ENCODE results near the gene IFITM1. TPM values are rescaled to one million over a fixed set of nuclear protein-coding genes. Genes with fewer than 3 reads are reported as not detected.
"Not testable (repeated sequence)": the region's sequence is repeated elsewhere in the genome, so short reads cannot be mapped to it uniquely, and the experiment has no call there.

IFITM1 gene
- total RNA-seq, 1 donor from 2014 or later = 128 TPM

DNA sequence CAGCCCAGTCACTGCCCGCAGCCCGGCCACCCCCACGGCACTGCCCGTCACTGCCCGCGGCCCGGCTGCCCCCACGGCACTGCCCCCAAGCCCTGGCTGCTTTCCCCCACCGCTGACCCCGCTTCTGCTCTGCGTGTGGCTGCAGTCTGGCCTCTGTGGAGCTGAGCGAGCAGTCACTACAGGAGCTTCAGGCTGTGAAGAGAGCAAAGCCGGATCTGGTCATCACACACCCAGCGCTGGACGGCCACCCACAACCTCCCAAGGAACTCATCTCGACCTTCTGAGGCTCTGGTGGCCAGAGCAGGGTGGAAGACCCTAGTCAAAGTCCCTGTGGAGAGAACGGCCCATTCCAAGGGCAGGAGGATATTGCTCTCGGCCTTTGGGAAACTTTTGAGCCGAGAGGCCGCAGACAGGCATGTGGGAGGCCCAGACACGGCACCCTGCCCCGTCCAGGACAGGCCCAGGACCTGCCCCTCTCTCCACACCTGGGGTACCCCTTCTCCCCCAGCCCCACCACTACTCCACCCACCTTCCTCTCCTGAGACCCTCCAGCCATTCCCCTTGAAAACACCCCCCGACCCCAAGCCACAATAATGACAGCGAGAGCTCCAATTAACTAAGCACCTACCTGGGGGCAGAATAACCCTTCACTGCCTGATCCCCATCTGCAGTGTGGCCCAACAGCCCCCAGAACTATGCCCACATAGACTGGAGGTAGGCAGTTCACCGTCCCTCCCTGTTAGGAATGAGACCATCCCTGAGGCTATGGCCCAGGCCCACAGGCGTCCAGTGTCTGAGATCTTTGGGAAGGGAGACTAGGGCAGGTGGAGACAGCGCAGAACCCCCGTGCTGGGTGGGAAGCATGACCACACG, 28.6 kb upstream of the IFITM1 start:
- Mint-ChIP-seq H3K9me3 (no peaks in the 10 kb centered on the region), H3K4me1 (peaks cover 23% of the 10 kb centered on the region), H3K27me3 (ENCODE audit: low read depth) (peaks cover 12% of the 10 kb centered on the region), H3K4me3 (no peak overlapping the region), H3K36me3 (no peaks in the 10 kb centered on the region), H3K27ac (peak overlapping the region; percentile 50)
- no peak for TF ChIP-seq CTCF (IDR thresholded peaks at IDR 0.05; ENCODE audit: unreplicated experiment)
- no peak for DNase-seq (ENCODE audit: low spot score in 2 of 2, unreplicated experiment in 2 of 2)

DNA sequence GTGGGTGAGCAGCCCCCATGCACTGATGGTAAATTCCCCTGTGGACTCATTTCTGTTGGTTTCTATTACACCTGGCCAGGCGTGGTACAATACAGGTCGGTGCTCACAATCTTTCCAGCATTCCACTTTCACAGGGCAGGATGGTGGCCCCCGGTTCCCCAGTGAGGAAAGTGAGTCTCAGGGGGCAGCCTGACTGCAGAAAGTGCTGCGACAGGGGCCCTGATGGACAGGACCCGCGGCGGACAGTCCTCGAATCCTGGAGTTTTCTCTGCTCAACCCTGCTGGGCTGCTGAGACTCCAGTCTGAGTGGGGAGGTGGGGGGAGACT, 28.0 kb upstream of the IFITM1 start:
- H3K4me3 Mint-ChIP-seq = no peak overlapping the region
- no peak for DNase-seq (ENCODE audit: low spot score in 2 of 2, unreplicated experiment in 2 of 2)
- no peak for TF ChIP-seq CTCF (IDR thresholded peaks at IDR 0.05; ENCODE audit: unreplicated experiment)
- H3K4me1 Mint-ChIP-seq = peaks cover 23% of the 10 kb centered on the region
- H3K9me3 Mint-ChIP-seq = no peaks in the 10 kb centered on the region
- H3K27me3 Mint-ChIP-seq (ENCODE audit: low read depth) = peaks cover 12% of the 10 kb centered on the region
- H3K27ac Mint-ChIP-seq = no peak overlapping the region
- H3K36me3 Mint-ChIP-seq = no peaks in the 10 kb centered on the region

DNA sequence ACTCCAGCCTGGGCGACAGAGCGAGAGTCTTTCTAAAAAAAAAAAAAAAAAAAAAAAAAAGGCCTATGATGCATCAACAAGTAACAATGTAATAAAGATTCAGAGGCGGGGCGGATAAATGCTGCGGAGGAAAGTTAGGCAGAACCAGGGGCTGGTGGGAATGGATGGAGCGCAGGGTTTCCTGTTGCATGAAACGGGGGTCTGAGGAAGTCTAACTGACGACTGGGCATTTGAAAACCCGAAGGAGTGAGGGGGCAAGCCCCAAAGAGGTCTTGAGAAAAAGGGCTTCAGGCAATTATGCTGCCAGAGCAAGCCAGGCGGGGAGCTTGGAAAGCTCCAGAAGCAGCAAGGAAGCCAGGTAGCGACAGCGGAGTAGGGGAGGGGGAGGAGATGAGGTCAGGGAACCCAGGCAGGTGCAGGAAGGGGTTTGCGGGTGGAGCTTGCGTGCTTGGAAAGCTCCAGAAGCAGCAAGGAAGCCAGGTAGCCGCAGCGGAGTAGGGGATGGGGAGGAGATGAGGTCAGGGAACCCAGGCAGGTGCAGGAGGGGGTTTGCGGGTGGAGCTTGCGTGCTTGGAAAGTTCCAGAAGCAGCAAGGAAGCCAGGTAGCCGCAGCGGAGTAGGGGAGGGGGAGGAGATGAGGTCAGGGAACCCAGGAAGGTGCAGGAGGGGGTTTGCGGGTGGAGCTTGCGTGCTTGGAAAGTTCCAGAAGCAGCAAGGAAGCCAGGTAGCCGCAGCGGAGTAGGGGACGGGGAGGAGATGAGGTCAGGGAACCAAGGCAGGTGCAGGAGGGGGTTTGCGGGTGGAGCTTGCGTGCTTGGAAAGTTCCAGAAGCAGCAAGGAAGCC, 26.6 kb upstream of the IFITM1 start:
- not testable (repeated sequence) for H3K27ac Mint-ChIP-seq; H3K9me3 Mint-ChIP-seq; H3K36me3 Mint-ChIP-seq; H3K27me3 Mint-ChIP-seq (ENCODE audit: low read depth); DNase-seq (ENCODE audit: low spot score in 2 of 2, unreplicated experiment in 2 of 2)
- Mint-ChIP-seq H3K4me1 (peaks cover 29% of the 10 kb centered on the region), H3K4me3 (peak overlapping the region; percentile 75)

GRCh38 chr11:287821-288477, 25.9 kb upstream of the IFITM1 start:
- DNase-seq (ENCODE audit: low spot score in 2 of 2, unreplicated experiment in 2 of 2) = no peak
- no peak overlapping the region for H3K27ac Mint-ChIP-seq
- no peak for TF ChIP-seq CTCF (IDR thresholded peaks at IDR 0.05; ENCODE audit: unreplicated experiment)
- peak overlapping the region; percentile 75 for H3K4me3 Mint-ChIP-seq
- H3K4me1 Mint-ChIP-seq = peaks cover 29% of the 10 kb centered on the region
- H3K9me3 Mint-ChIP-seq = no peaks in the 10 kb centered on the region
- H3K36me3 Mint-ChIP-seq = no peaks in the 10 kb centered on the region
- peaks cover 10% of the 10 kb centered on the region for H3K27me3 Mint-ChIP-seq (ENCODE audit: low read depth)

DNA sequence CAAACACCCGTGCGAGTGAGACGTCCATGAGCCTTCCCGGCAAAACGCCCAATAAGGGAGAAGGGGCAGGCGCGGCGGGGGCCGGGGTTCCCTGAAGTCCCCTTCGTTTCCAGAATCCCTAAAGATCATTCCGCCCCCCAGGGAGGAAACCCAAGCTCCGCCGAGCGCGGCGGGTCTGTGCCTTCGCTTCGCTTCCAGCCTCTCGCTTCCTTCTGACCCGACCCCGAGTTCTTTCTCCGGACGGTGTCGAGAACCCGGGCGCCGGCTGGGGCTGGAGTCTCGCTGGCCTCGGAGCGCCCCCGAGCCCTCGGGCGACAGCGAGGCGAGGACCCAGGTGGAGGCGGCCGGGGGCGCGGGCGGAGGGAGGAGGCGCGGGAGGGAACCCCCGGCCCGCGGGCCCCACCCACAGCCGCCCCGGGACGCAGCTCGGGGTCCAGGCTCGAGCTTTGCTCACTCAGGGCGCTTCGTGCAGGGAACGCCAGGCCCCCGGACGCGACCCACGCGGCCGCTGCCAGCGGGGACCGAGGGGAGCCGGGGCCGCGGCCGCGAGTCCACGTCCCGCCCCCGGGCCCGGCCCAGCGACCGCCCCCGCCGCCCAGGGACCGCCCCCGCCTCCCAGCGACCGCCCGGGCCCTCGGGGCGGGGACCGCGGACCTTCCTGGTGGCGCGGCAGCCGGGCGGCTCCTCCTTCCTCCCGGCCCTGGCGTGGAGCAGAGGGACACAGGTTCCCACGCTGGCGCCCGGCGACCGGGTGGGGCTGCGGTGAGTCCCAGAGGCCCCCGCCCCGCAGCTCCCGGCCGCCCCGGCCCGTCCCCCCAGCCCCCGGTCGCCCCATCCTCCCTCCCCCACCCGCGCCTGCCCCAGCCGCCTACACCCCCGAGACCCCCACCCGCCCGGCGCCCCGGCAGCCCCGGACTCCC, 25.1 kb upstream of the IFITM1 start, which contains the start of gene PGGHG:
TSS of gene PGGHG (plus strand) at position 649 of the 920 bp plus-strand sequence. CDS start 691 bp downstream, outside the sequence.
- Mint-ChIP-seq H3K4me3 (peak within 1 kb of the TSS; percentile 75), H3K27me3 (ENCODE audit: low read depth) (peaks cover 10% of the 10 kb centered on the region), H3K9me3 (no peaks in the 10 kb centered on the region), H3K4me1 (peaks cover 26% of the 10 kb centered on the region), H3K36me3 (no peaks in the 10 kb centered on the region), H3K27ac (peak within 1 kb of the TSS; percentile 56)
- peak; percentile 48 to 68 for DNase-seq (ENCODE audit: low spot score in 2 of 2, unreplicated experiment in 2 of 2)
- no peak for TF ChIP-seq CTCF (IDR thresholded peaks at IDR 0.05; ENCODE audit: unreplicated experiment)
